HG03039 (cell line): ENCODE measurements around the gene C15orf62.

Experiments
- ATAC-seq: cut with Tn5 transposase; IDR thresholded peaks from one replicate; pipeline ENCODE4 v1.9.1; 2021; ENCODE audit warnings: mild to moderate bottlenecking, moderate library complexity; ENCODE audit not compliant: unreplicated experiment

C15orf62 gene

GRCh38 chr15:40808861-40809450 is 39.2 kb downstream of the C15orf62 start:
- no peak for ATAC-seq

- no peak for ATAC-seq
These were observed 43.1 kb downstream of the C15orf62 start for GRCh38 chr15:40812721-40813425.

DNA sequence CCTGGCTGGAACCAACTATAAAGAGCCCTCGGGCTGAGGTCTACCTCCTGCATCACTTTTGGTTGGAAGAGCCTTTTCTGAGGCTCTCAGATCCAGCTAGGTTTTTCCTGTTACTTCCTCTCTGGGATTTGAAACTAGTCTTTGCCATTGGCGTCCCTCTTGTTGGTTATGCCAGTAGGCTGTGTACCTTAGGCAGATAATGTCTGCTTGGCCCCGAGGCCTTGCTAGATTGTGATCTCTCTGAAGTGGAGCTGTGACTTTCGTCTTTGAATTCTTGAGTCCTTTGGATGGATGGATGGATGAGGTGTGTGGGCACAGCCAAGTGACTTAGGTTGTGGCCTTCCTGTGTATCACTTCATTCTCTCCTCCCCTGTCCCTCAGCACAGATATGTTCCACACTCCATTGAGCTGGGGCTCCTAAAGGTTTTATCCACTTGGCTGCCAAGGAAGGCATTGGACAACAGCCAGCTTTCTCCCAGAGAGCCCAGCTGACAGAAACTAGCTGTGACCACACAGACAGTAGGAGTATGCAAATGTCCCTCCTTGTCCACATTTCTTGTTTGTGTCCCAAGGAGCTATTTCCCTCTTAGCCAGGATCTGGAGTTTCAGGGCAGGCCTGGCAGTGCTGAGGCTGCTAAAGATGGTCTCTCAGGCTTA is 45.4 kb downstream of the C15orf62 start:
- ATAC-seq: no peak

DNA sequence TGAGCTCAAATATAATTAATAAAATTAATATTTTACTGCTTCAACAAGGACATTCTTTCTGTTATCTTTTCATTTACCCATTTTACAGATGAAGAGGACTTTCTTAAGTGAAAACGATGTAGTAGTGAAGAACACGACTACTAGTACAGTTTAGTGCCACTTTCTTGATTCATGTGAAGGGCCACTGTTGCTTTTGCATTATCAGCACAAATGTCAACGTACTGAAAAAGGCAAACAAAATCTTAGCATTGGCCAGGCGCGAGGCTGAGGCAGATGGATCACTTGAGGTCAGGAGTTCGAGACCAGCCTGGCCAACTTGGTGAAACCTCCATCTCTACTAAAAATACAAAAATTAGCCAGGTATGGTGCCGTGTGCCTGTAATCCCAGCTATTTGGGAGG is 49.3 kb downstream of the C15orf62 start:
- ATAC-seq: no peak

DNA sequence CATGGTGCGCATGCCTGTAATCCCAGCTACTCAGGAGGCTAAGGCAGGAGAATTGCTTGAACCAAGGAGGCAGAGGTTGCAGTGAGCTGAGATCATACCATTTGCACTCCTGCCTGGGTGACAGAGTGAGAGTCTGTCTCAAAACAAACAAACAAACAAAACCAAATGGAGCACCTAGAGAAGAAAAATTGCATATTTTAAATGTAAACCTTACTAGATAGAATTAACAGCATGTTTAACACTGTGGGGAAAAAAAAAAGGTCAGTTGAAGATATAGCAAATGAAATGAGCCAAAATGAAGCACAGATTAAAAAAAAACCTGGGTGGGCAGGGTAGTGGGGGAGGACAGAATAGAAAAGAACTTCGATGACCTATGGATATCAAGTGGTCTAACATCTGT is 51.4 kb downstream of the C15orf62 start:
- ATAC-seq: no peak
